ENCODE data around the gene UTP4.

DNA sequence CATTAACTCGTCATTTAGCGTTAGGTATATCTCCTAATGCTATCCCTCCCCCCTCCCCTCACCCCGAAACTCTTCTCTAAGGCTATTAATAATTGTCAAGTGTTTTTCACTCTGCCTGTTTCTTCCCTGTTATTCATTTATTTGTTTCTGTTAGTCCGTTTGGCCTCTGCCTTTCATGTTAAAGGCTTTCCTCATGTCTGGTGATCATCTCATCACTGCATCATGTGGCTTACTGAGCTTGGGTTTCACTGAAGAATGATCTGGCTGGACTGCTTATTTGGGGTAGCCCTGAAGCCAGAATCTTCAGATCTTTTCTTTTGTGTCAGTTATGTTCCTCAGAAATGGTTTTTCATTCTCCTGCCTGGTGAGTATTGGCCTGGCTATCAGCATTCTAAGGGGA is 9.5 kb downstream of the UTP4 start:
- TF ChIP-seq, protein P1, sequence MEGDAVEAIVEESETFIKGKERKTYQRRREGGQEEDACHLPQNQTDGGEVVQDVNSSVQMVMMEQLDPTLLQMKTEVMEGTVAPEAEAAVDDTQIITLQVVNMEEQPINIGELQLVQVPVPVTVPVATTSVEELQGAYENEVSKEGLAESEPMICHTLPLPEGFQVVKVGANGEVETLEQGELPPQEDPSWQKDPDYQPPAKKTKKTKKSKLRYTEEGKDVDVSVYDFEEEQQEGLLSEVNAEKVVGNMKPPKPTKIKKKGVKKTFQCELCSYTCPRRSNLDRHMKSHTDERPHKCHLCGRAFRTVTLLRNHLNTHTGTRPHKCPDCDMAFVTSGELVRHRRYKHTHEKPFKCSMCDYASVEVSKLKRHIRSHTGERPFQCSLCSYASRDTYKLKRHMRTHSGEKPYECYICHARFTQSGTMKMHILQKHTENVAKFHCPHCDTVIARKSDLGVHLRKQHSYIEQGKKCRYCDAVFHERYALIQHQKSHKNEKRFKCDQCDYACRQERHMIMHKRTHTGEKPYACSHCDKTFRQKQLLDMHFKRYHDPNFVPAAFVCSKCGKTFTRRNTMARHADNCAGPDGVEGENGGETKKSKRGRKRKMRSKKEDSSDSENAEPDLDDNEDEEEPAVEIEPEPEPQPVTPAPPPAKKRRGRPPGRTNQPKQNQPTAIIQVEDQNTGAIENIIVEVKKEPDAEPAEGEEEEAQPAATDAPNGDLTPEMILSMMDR (IDR thresholded peaks at IDR 0.05): no peak
- no peak for TF ChIP-seq POLR2AphosphoS5 (IDR thresholded peaks at IDR 0.05)

All from breast epithelium (tissue), 3 donors.